ENCODE results near the gene ROR1.

GRCh38 chr1:63918418-63918945, 144.7 kb downstream of the ROR1 start:
- no peak for TF ChIP-seq ATAD3A (CRISPR knock-in tag; IDR thresholded peaks at IDR 0.05)
- no peak for TF ChIP-seq MAFK (conservative IDR thresholded peaks at IDR 0.05 in 1 of 2, IDR thresholded peaks at IDR 0.05 in 1 of 2; ENCODE audit: low read length in 2 of 2)
- no peak for TF ChIP-seq EHMT2 (IDR thresholded peaks at IDR 0.05; ENCODE audit: borderline replicate concordance, low read depth, low read length)
- TF ChIP-seq BRCA1 (CRISPR knock-in tag; IDR thresholded peaks at IDR 0.05), result no peak
- TF ChIP-seq ZFP36L1 (CRISPR knock-in tag; IDR thresholded peaks at IDR 0.05), result no peak
- no peak for TF ChIP-seq CTCF (CRISPR knock-in tag; IDR thresholded peaks at IDR 0.05)

Data from HepG2 (cell line).